BLaER1 treated with 17β-estradiol and CSF1 and Interleukin-3, amounts not matched to agents 10 nM and 100 nM (cell line): ENCODE data around the gene ONECUT3.
"Not testable (repeated sequence)": the region's sequence is repeated elsewhere in the genome, so short reads cannot be mapped to it uniquely, and the experiment has no call there.

Source experiments
- H3K27ac ChIP-seq, 11 experiments: shearing (Covaris generic); formaldehyde crosslinking; 2 replicates each; pipeline ENCODE4 v1.8.1; 2022
- H3K27me3 ChIP-seq, 11 experiments: shearing (Covaris generic); formaldehyde crosslinking; 2 replicates each; pipeline ENCODE4 v1.8.1; 2022
- H3K36me3 ChIP-seq, 11 experiments: shearing (Covaris generic); formaldehyde crosslinking; 2 replicates each; pipeline ENCODE4 v1.8.1; 2022
- H3K4me1 ChIP-seq, 10 experiments: shearing (Covaris generic); formaldehyde crosslinking; 2 replicates each; pipeline ENCODE4 v1.8.1; 2022
- H3K4me2 ChIP-seq, 11 experiments: shearing (Covaris generic); formaldehyde crosslinking; 2 replicates each; pipeline ENCODE4 v1.8.1; 2022
- H3K4me3 ChIP-seq, 10 experiments: shearing (Covaris generic); formaldehyde crosslinking; 2 replicates each; pipeline ENCODE4 v1.8.1; 2022
- H3K9ac ChIP-seq, 11 experiments: shearing (Covaris generic); formaldehyde crosslinking; 2 replicates each; pipeline ENCODE4 v1.8.1; 2022
- H3K9me3 ChIP-seq, 11 experiments: shearing (Covaris generic); formaldehyde crosslinking; replicated peaks in 1 of 11; 2 replicates each; pipeline ENCODE4 v1.8.1; 2022
- H4K20me1 ChIP-seq, 11 experiments: shearing (Covaris generic); formaldehyde crosslinking; 2 replicates each; pipeline ENCODE4 v1.8.1; 2022
- Cebpa-rat ChIP-seq, 11 experiments: shearing (Covaris generic); IDR thresholded peaks; 2 replicates each; pipeline ENCODE4 v1.8.1; 2022

The ONECUT3 gene

GRCh38 chr19:1757468-1758230 lies 4.3 kb downstream of the ONECUT3 start:
- peak overlapping the region; percentile 41 to 66 (median 50) for H3K4me3 ChIP-seq
- H4K20me1 ChIP-seq: peaks cover 0 to 96% (median 80%) of the 10 kb centered on the region in 11 experiments; a peak in 20 of 22 replicates
- H3K36me3 ChIP-seq: no peaks in the 10 kb centered on the region
- peak overlapping the region; percentile 78 to 98 (median 93) for H3K4me2 ChIP-seq
- peaks cover 31 to 42% (median 38%) of the 10 kb centered on the region in 10 experiments for H3K4me1 ChIP-seq
- peak overlapping the region in 1 of 11 experiments; percentile 46; a peak in 4 of 22 replicates for H3K9ac ChIP-seq
- no peak overlapping the region for H3K27ac ChIP-seq
- H3K27me3 ChIP-seq: peaks cover 99 to 100% (median 100%) of the 10 kb centered on the region in 11 experiments
- H3K9me3 ChIP-seq: no peaks in the 10 kb centered on the region
- TF ChIP-seq Cebpa-rat (IDR thresholded peaks at IDR 0.05): no peak

- no peak overlapping the region for H3K27ac ChIP-seq
- H3K4me1 ChIP-seq: peaks cover 30 to 40% (median 37%) of the 10 kb centered on the region in 10 experiments
- H3K27me3 ChIP-seq: peaks cover 99 to 100% (median 100%) of the 10 kb centered on the region in 11 experiments
- no peaks in the 10 kb centered on the region for H3K9me3 ChIP-seq
- H3K4me3 ChIP-seq: peak overlapping the region in 8 of 10 experiments; percentile 41 to 66 (median 52); a peak in 10 of 20 replicates
- H3K9ac ChIP-seq: no peak overlapping the region
- H4K20me1 ChIP-seq: peaks cover 0 to 96% (median 77%) of the 10 kb centered on the region in 11 experiments; a peak in 20 of 22 replicates
- TF ChIP-seq Cebpa-rat (IDR thresholded peaks at IDR 0.05): no peak
- peak overlapping the region in 9 of 11 experiments; percentile 78 to 98 (median 94); a peak in 15 of 22 replicates for H3K4me2 ChIP-seq
- no peaks in the 10 kb centered on the region for H3K36me3 ChIP-seq
Observed at GRCh38 chr19:1758231-1758577, 4.9 kb downstream of the ONECUT3 start.

- no peak for TF ChIP-seq Cebpa-rat (IDR thresholded peaks at IDR 0.05)
- peaks cover 99 to 100% (median 100%) of the 10 kb centered on the region in 11 experiments for H3K27me3 ChIP-seq
- H3K36me3 ChIP-seq: no peaks in the 10 kb centered on the region
- peaks cover 0 to 96% (median 70%) of the 10 kb centered on the region in 11 experiments; a peak in 20 of 22 replicates for H4K20me1 ChIP-seq
- H3K4me2 ChIP-seq: no peak overlapping the region
- no peak overlapping the region for H3K9ac ChIP-seq
- H3K27ac ChIP-seq: no peak overlapping the region
- H3K4me3 ChIP-seq: no peak overlapping the region
- 0 out of 22 replicates have a peak, but pooled peaks cover 0 to 5% (median 0%) of the 10 kb centered on the region in 11 experiments for H3K9me3 ChIP-seq
- peaks cover 30 to 38% (median 36%) of the 10 kb centered on the region in 10 experiments for H3K4me1 ChIP-seq
Observed at GRCh38 chr19:1758959-1759903, 5.9 kb downstream of the ONECUT3 start.

GRCh38 chr19:1760020-1760419 lies 6.7 kb downstream of the ONECUT3 start:
- Histone ChIP-seq H3K4me3 (no peak overlapping the region), H3K27me3 (peaks cover 99 to 100% (median 100%) of the 10 kb centered on the region in 11 experiments), H3K9me3 (0 out of 22 replicates have a peak, but pooled peaks cover 0 to 5% (median 0%) of the 10 kb centered on the region in 11 experiments), H3K9ac (no peak overlapping the region), H3K36me3 (no peaks in the 10 kb centered on the region), H3K27ac (no peak overlapping the region), H3K4me1 (peaks cover 25 to 33% (median 30%) of the 10 kb centered on the region in 10 experiments), H4K20me1 (peaks cover 0 to 93% (median 65%) of the 10 kb centered on the region in 11 experiments; a peak in 20 of 22 replicates), H3K4me2 (no peak overlapping the region)
- no peak for TF ChIP-seq Cebpa-rat (IDR thresholded peaks at IDR 0.05)

GRCh38 chr19:1760786-1761527 lies 7.7 kb downstream of the ONECUT3 start:
- Histone ChIP-seq H3K27me3 (peaks cover 99 to 100% (median 100%) of the 10 kb centered on the region in 11 experiments), H3K4me1 (peaks cover 16 to 33% (median 25%) of the 10 kb centered on the region in 10 experiments), H4K20me1 (peaks cover 0 to 93% (median 63%) of the 10 kb centered on the region in 11 experiments; a peak in 19 of 22 replicates)
- H3K9ac ChIP-seq, H3K36me3 ChIP-seq, H3K4me2 ChIP-seq, H3K27ac ChIP-seq, H3K4me3 ChIP-seq, H3K9me3 ChIP-seq: not testable (repeated sequence)

- Histone ChIP-seq H3K9me3 (0 out of 22 replicates have a peak, but pooled peaks cover 0 to 5% (median 0%) of the 10 kb centered on the region in 11 experiments), H3K4me3 (no peak overlapping the region), H3K4me2 (no peak overlapping the region)
Observed at GRCh38 chr19:1761528-1762242, 8.4 kb downstream of the ONECUT3 start.

GRCh38 chr19:1762243-1763117 lies 9.2 kb downstream of the ONECUT3 start:
- Histone ChIP-seq H3K27me3 (peaks cover 99 to 100% (median 100%) of the 10 kb centered on the region in 11 experiments), H3K9ac (no peak overlapping the region), H3K4me1 (peaks cover 10 to 33% (median 25%) of the 10 kb centered on the region in 10 experiments), H3K4me3 (no peak overlapping the region), H3K9me3 (0 out of 22 replicates have a peak, but pooled peaks cover 0 to 5% (median 0%) of the 10 kb centered on the region in 11 experiments), H4K20me1 (peaks cover 0 to 90% (median 54%) of the 10 kb centered on the region in 11 experiments; a peak in 19 of 22 replicates), H3K36me3 (no peaks in the 10 kb centered on the region), H3K4me2 (no peak overlapping the region), H3K27ac (no peak overlapping the region)
- no peak for TF ChIP-seq Cebpa-rat (IDR thresholded peaks at IDR 0.05)

More at GRCh38 chr19:1761528-1762242, 8.4 kb downstream of the ONECUT3 start:
- TF ChIP-seq Cebpa-rat (IDR thresholded peaks at IDR 0.05): no peak
- no peak overlapping the region for H3K9ac ChIP-seq
- H4K20me1 ChIP-seq: peaks cover 0 to 91% (median 60%) of the 10 kb centered on the region in 11 experiments; a peak in 19 of 22 replicates
- peaks cover 99 to 100% (median 100%) of the 10 kb centered on the region in 11 experiments for H3K27me3 ChIP-seq
- H3K4me1 ChIP-seq: peaks cover 14 to 33% (median 25%) of the 10 kb centered on the region in 10 experiments
- H3K27ac ChIP-seq: no peak overlapping the region
- no peaks in the 10 kb centered on the region for H3K36me3 ChIP-seq
